Measurements from ENCODE around the gene PAX8. TPM values are rescaled to one million over a fixed set of nuclear protein-coding genes. Genes with fewer than 3 reads are reported as not detected.

PAX8 gene
- total RNA-seq, 1 experiment from 2014 or later = 0.15 TPM

- in situ Hi-C loops (cut with HindIII; ENCODE audit: low pct_unique_long_range_greater_than_20kb, low sequenced_read_pairs) = no loop called here
- Histone ChIP-seq H3K36me3 (ENCODE audit: control insufficient read depth, insufficient read depth, low read length) (no peaks in the 10 kb centered on the region), H3K27ac (ENCODE audit: low read length) (peak overlapping the region; percentile 26; the same call in 1 of the 2 replicates), H3K9me3 (ENCODE audit: control insufficient read depth, insufficient read depth, low read depth, low read length) (no peaks in the 10 kb centered on the region), H3K4me1 (ENCODE audit: control insufficient read depth, insufficient read depth, low read length) (peaks cover 11% of the 10 kb centered on the region), H3K4me3 (ENCODE audit: low read depth in 2 of 2, low read length in 2 of 2) (no peak overlapping the region), H3K27me3 (ENCODE audit: control insufficient read depth, insufficient read depth, low read length) (no peaks in the 10 kb centered on the region)
- CTCF ChIA-PET = interaction anchor here (0.6 to 0.7 kb wide), 2 partner anchors 13 to 34 kb away, joined by 4 to 5 read pairs; no protein-coding TSS in a partner anchor
- ATAC-seq = peak; percentile 92
- no peak for TF ChIP-seq TCF7L2 (IDR thresholded peaks at IDR 0.05; ENCODE audit: low read depth, low read length)
- no peak for TF ChIP-seq REST (IDR thresholded peaks at IDR 0.05; ENCODE audit: insufficient read depth in 1 of 2, low read depth in 2 of 2, low read length in 1 of 2)
- TF ChIP-seq SIN3A (IDR thresholded peaks at IDR 0.05; ENCODE audit: borderline replicate concordance, insufficient read depth, low read depth, low read length) = no peak
- no peak for TF ChIP-seq POLR2AphosphoS5 (IDR thresholded peaks at IDR 0.05; ENCODE audit: low read depth, low read length)
- no peak for TF ChIP-seq CTCF (IDR thresholded peaks at IDR 0.05)
- POLR2A ChIA-PET = interaction anchor here (0.6 kb wide), 2 partner anchors 10 to 42 kb away, joined by 6 to 11 read pairs; no protein-coding TSS in a partner anchor
- no TSS peak for BruUV-seq (replicated peaks)
- intact Hi-C loops (cut with micrococcal nuclease; ENCODE audit: unreplicated experiment) = no loop called here
- DNase-seq (ENCODE audit: low read depth, low spot score) = peak; percentile 15
These were observed 5.1 kb upstream of the PAX8 start for GRCh38 chr2:113283704-113284284.

GRCh38 chr2:113282747-113283533 is 4.2 kb upstream of the PAX8 start:
- H3K9me3 ChIP-seq (ENCODE audit: control insufficient read depth, insufficient read depth, low read depth, low read length) = no peaks in the 10 kb centered on the region
- no peaks in the 10 kb centered on the region for H3K27me3 ChIP-seq (ENCODE audit: control insufficient read depth, insufficient read depth, low read length)
- in situ Hi-C loops (cut with HindIII; ENCODE audit: low pct_unique_long_range_greater_than_20kb, low sequenced_read_pairs) = no loop called here
- intact Hi-C loops (cut with micrococcal nuclease; ENCODE audit: unreplicated experiment) = no loop called here
- CTCF ChIA-PET = no interaction called here
- no peaks in the 10 kb centered on the region for H3K36me3 ChIP-seq (ENCODE audit: control insufficient read depth, insufficient read depth, low read length)
- ATAC-seq = 0 out of 2 replicates have a peak, but pooled peaks have one; percentile 23
- peak overlapping the region; percentile 26; the same call in 1 of the 2 replicates for H3K27ac ChIP-seq (ENCODE audit: low read length)
- TF ChIP-seq CTCF (IDR thresholded peaks at IDR 0.05) (no peak), REST (IDR thresholded peaks at IDR 0.05; ENCODE audit: insufficient read depth in 1 of 2, low read depth in 2 of 2, low read length in 1 of 2) (no peak), SIN3A (IDR thresholded peaks at IDR 0.05; ENCODE audit: borderline replicate concordance, insufficient read depth, low read depth, low read length) (no peak), POLR2AphosphoS5 (IDR thresholded peaks at IDR 0.05; ENCODE audit: low read depth, low read length) (no peak), TCF7L2 (IDR thresholded peaks at IDR 0.05; ENCODE audit: low read depth, low read length) (no peak)
- no peak overlapping the region for H3K4me3 ChIP-seq (ENCODE audit: low read depth in 2 of 2, low read length in 2 of 2)
- peaks cover 11% of the 10 kb centered on the region for H3K4me1 ChIP-seq (ENCODE audit: control insufficient read depth, insufficient read depth, low read length)
- DNase-seq (ENCODE audit: low read depth, low spot score) = no peak
- POLR2A ChIA-PET = interaction anchor here (0.6 kb wide), 1 partner anchor 42 kb away, joined by 6 read pairs; no protein-coding TSS in a partner anchor
- no TSS peak for BruUV-seq (replicated peaks)

All from Panc1 (cell line).